NOMO-1 treated with dmso at 0.1 percent for 144 hours (cell line): ENCODE measurements around the gene RABGAP1L.
"Not testable (repeated sequence)": the region's sequence is repeated elsewhere in the genome, so short reads cannot be mapped to it uniquely, and the experiment has no call there.

Experiments
- DNase-seq: peaks from one replicate; lab custom pipeline; 2025; ENCODE audit not compliant: unreplicated experiment; lab: John Stamatoyannopoulos, UW

The RABGAP1L gene

GRCh38 chr1:174159252-174160108 lies at the start of gene RABGAP1L:
Gene RABGAP1L (plus strand): TSS chr1:174159520.
- DNase-seq: peak; percentile 91

GRCh38 chr1:174110053-174110452 lies 49.3 kb upstream of the RABGAP1L start:
- no peak for DNase-seq

GRCh38 chr1:174112489-174113162 lies 46.7 kb upstream of the RABGAP1L start:
- DNase-seq: no peak

GRCh38 chr1:174114106-174114505 lies 45.2 kb upstream of the RABGAP1L start:
- no peak for DNase-seq

- DNase-seq: peak; percentile 74
These were observed 44.4 kb upstream of the RABGAP1L start for GRCh38 chr1:174114788-174115448.

GRCh38 chr1:174116042-174116441 lies 43.3 kb upstream of the RABGAP1L start:
- no peak for DNase-seq

- no peak for DNase-seq
These were observed 40.6 kb upstream of the RABGAP1L start for GRCh38 chr1:174118751-174119150.

GRCh38 chr1:174122318-174122717 lies 37.0 kb upstream of the RABGAP1L start:
- not testable (repeated sequence) for DNase-seq

- no peak for DNase-seq
These were observed 35.5 kb upstream of the RABGAP1L start for GRCh38 chr1:174123843-174124242.

GRCh38 chr1:174127176-174127575 lies 32.1 kb upstream of the RABGAP1L start:
- DNase-seq: not testable (repeated sequence)

GRCh38 chr1:174131032-174131638 lies 28.2 kb upstream of the RABGAP1L start:
- DNase-seq: no peak

GRCh38 chr1:174134003-174134659 lies 25.2 kb upstream of the RABGAP1L start:
- DNase-seq: no peak

- DNase-seq: no peak
These were observed 24.1 kb upstream of the RABGAP1L start for GRCh38 chr1:174135211-174135610.

GRCh38 chr1:174136714-174137113 lies 22.6 kb upstream of the RABGAP1L start:
- no peak for DNase-seq

GRCh38 chr1:174142836-174143235 lies 16.5 kb upstream of the RABGAP1L start:
- no peak for DNase-seq

GRCh38 chr1:174143727-174144396 lies 15.5 kb upstream of the RABGAP1L start:
- not testable (repeated sequence) for DNase-seq

- DNase-seq: not testable (repeated sequence)
These were observed 14.9 kb upstream of the RABGAP1L start for GRCh38 chr1:174144397-174144783.

GRCh38 chr1:174149216-174149615 lies 10.1 kb upstream of the RABGAP1L start:
- no peak for DNase-seq

GRCh38 chr1:174150499-174150898 lies 8.8 kb upstream of the RABGAP1L start:
- DNase-seq: no peak

GRCh38 chr1:174152427-174152826 lies 6.9 kb upstream of the RABGAP1L start:
- no peak for DNase-seq
